HG03558 (cell line): ENCODE data around the gene TSPAN5.
"Not testable (repeated sequence)": the region's sequence is repeated elsewhere in the genome, so short reads cannot be mapped to it uniquely, and the experiment has no call there.

Experiments
- ATAC-seq: cut with Tn5 transposase; IDR thresholded peaks from one replicate; pipeline ENCODE4 v1.9.1; 2021; ENCODE audit warnings: moderate number of reproducible peaks; ENCODE audit not compliant: unreplicated experiment; ENCODE audit errors: extremely low read depth

TSPAN5 gene

GRCh38 chr4:98479590-98479989 is 178.8 kb downstream of the TSPAN5 start:
- not testable (repeated sequence) for ATAC-seq

DNA sequence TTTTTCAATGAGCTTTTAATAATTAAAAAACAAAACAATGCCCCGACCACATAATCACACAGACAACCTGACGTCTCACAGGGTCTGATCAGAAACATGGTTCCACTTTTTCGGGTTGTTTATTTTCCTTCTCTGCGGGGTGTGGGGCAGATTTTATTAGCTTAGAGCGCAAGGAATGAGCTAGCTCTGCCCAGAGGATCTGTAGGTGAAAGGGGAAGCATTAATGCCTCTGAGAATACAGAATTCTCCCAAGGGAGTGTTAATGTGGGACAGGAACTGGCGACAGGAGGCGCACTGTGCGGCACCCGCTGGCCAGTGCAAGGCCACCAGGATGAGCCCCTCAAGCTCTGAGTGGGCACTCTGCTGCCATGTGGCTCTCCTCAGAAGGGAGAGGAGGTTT is 181.5 kb downstream of the TSPAN5 start:
- ATAC-seq = no peak

DNA sequence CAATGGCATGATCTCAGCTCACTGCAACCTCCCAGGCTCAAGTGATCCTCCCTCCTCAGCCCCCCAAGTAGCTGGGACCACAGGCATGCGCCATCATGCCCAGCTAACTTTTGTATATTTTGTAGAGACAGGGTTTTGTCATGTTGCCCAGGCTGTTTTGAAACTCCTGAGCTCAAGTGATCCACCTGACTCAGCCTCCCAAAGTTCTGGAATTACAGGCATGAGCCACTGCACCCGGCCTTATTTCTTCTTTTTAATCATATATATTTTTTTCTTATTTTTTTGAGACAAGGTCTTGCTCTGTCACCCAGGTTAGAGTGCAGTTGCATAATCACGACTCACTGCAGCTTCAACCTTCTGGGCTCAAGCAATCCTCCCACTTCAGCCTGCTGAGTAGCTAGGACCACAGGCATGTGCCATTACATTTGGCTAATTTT is 184.0 kb downstream of the TSPAN5 start:
- ATAC-seq = no peak

GRCh38 chr4:98473046-98473445 is 185.4 kb downstream of the TSPAN5 start:
- ATAC-seq = no peak

- no peak for ATAC-seq
These were observed 187.6 kb downstream of the TSPAN5 start for GRCh38 chr4:98470831-98471230.

DNA sequence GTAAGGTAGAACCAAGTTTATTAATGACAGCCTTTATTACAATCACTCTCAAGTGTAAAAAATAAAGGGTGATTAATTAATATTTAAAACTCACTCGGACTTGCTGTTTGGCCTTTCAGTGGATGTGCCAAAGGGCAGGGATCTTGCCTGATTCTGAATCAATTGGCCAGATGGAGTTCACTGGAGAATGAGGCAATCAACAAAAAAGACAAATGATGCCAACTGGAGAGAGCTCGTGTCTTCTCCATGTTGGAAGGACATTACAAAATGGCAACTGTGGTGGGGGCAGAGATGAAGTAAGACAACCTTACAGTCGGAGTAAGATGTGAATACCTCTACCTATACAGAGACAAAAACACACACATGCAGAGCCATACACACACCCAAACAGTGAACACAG is 188.0 kb downstream of the TSPAN5 start:
- ATAC-seq = no peak

GRCh38 chr4:98469771-98470170 is 188.6 kb downstream of the TSPAN5 start:
- no peak for ATAC-seq

DNA sequence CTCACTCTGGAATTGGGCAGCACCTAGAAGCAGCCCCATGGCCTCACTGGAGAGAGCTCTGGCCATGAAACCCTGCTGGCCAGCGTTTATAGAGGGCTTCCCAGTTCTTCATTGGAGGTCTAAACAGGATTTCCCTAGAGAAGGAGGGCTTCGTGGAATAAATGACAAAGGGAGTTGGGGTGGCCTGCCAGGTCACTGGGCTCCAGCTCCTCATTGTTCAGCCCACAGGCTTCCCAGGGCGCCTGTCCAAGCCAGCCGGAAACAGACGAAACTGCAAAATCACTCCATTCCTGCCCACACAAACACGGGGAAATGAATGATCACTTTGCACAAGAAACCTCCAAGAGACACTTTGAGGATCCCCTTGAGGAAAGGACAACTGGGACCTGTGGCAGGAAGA is 189.7 kb downstream of the TSPAN5 start:
- ATAC-seq = no peak

DNA sequence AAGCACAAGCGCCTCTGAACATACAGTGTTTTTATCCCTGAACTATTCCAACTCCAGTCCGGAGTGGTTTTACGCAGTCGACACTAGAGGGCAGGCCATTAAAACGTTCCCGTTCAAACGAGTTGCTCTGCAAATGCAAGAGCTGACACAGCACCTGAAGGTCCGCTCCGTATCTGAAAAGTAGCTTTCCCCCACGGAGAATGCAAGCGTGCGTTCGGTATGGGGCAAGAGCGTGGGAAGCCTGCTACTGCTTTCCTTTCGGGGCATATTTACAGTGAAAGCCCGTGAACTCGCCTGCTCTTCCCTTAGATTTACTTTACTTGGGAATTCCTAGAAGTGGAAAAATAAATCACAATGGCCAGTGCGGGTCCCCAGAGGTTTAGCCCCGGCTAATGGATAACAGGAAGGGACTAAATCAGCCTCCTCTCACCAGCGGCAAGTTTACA is 190.8 kb downstream of the TSPAN5 start:
- peak; percentile 95 for ATAC-seq

- no peak for ATAC-seq
These were observed 191.4 kb downstream of the TSPAN5 start for GRCh38 chr4:98466868-98467599.

- no peak for ATAC-seq
These were observed 195.9 kb downstream of the TSPAN5 start for GRCh38 chr4:98462487-98462886.

GRCh38 chr4:98461121-98461865 is 197.1 kb downstream of the TSPAN5 start:
- ATAC-seq = not testable (repeated sequence)

DNA sequence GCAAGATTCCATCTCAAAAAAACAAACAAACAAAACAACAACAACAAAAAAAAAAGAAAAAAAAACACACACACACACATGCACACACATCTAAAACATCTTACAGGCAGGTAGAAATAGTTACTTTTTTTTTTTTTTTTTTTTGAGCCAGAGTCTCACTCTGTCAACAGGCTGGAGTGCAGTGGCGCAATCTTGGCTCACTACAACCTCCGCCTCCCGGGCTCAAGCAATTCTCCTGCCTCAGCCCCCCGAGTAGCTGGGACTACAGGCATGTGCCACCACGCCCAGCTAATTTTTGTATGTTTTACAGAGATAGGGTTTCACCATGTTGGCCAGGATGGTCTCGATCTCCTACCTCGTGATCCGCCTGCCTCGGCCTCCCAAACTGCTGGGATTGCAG is 201.0 kb downstream of the TSPAN5 start:
- not testable (repeated sequence) for ATAC-seq

- no peak for ATAC-seq
These were observed 206.3 kb downstream of the TSPAN5 start for GRCh38 chr4:98452091-98452490.

GRCh38 chr4:98448908-98449307 is 209.5 kb downstream of the TSPAN5 start:
- ATAC-seq = no peak

DNA sequence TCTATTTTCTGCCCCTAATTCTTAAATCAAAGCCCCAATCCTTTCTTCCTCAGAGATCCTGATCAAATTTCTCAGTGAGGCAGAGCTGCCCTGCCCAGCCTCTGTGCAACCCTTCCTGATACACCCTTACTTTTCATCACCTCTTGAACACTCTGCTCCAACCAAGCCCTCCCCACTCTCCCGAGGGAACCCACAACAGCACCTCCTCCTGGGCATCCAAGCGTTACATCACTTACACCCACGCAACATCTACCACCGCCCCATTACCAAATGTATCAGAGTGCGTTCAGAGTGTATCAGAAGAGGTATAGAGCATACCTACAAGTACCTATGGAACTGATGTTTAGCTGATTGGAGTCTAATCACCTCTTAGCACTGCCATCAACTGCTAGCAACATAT is 210.8 kb downstream of the TSPAN5 start:
- no peak for ATAC-seq

GRCh38 chr4:98446499-98447375 is 211.7 kb downstream of the TSPAN5 start:
- ATAC-seq = peak; percentile 65

GRCh38 chr4:98444371-98444770 is 214.0 kb downstream of the TSPAN5 start:
- no peak for ATAC-seq

DNA sequence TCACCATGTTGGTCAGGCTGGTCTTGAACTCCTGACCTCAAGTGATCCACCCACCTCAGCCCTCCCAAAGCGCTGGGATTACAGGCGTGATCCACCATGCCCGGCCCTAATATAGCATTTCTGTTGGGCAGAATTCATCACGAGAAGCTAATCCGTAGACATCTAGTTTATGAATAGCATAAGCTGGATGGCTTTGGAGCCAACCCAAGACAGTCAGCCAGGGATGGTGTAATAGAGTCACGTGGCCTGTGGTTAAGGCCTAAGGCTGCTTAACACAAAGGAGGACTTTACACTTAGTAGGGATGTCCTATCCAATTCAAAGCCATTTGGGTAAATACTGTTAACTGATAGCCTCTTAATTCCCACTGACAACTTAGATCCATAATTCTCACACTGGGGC is 223.6 kb downstream of the TSPAN5 start:
- no peak for ATAC-seq

DNA sequence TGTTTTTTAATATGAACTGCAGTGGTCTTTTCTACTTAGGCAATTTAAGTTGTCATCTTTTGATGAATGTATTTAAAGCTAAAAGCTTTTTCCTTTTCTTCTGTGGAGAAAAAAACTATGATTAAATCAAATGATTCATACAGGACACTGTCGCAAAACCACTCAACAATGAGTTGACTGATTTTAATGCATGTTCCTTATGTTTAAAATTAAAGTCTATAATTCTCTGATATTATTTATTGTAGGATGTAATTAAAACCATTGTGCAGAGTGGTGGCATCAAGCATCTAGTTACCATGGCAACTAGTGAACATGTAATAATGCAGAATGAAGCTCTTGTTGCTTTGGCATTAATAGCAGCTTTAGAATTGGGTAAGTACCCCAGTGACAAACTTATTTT is 224.7 kb downstream of the TSPAN5 start:
- no peak for ATAC-seq
